ENCODE data around the gene EIF4EBP3.

EIF4EBP3 gene

DNA sequence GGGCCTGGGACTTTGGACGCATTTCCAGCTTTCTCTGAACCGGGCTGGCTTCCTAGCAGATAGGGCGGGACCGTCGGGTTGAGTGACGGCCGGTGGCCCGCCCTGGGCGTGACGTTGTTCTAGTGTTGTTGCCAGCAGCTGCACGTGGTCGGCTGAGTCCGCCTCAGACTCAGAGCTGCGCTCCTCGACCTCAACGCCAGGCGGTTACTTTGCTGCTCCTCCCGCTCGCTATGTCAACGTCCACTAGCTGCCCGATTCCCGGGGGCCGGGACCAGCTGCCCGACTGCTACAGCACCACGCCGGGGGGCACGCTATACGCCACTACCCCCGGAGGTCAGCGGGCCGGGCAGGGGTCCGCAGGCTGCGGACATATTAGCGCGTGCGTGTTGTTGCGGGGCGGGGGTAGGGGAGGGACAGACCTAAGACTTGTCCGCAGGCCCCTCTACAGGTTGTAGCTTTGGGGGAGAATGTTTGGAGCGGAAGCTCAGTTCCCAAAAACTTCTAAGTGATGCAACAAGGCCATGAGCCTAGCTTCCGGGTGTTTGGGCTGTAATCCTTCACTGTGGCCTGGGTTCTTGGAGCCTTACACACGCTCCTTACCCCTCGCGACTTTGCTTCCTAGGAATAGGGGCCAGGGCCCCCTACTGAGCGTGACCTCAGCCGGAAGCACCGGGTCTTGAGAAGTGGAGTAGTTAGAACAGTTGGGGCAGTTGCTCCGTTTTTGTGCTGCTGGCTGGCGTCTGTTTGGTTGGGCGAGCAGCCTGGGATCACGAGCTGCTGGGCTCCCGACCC is at the start of gene EIF4EBP3:
EIF4EBP3 (plus strand) TSS at position 155 of the 792 bp plus-strand sequence; CDS start at position 231, 76 bp downstream.
- peak; percentile 77 for DNase-seq

DNA sequence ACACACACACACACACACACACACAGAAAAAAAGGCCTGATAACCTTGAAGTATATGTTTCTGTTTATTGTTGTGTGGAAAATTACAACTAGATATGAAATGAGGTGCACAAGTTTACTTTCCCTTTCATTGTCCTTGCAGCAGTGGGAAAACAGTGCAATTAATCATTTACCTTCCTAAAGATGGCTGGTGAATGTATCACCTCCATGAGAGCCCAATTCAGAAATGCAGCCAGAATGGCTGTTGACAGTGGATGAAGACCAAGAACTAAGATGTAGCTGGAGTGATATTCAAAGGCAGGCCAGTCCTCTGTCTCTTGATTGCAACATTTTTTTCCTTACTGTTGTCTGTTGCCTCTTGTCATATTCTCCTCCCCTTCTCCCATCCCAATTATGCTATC is 49.6 kb upstream of the EIF4EBP3 start:
- DNase-seq = no peak

DNA sequence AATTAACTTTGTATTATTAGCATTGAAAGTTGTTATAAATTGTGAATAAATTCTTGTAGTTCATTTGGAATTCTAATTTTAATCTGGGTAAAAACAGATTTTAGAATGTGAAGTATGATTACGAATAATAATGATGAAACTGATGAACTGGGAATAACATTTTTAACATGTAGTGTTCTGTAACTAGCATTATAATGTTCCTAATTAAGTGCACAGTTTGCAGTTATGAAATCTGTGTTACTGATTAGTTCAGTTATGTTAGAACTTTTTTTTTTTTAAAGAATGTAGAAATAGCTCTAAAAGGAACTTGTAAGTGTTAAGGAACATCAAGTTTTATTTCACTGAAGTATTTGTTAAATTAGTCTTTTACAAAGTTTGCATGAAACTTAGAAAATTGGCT is 48.9 kb upstream of the EIF4EBP3 start:
- DNase-seq = no peak

DNA sequence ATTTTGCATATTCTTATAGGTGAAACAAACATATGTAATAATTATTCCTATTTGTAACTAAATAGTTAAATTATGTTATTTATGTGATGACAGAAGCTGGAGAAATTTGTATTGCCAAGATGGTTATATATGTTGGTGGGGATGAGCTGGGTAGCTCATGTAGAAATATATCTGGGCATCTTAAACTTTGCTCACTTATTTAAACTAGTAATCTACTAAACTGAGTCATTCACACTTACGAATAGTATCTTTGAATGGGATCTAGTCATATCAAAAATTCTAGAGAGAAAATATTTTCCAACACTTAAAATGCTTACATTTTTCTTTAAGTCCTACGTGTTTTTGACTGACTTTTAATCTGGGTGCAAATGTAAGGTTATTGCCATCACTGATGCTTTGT is 44.6 kb upstream of the EIF4EBP3 start:
- no peak for DNase-seq

DNA sequence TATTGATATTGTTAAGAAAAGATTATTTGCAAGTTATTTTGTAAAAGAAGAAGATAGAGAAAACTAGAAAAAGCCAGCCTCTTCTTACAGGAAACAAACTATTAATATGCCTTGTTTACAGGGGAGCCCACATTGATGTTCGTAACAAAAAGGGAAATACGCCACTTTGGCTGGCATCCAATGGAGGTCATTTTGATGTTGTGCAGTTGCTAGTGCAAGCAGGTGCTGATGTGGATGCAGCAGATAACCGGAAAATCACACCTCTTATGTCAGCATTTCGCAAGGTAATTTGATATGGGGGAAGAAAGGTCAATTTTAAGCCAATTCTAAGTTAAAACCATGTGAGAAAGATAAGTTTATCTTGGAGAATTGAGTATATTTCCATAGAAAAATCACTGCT is 37.6 kb upstream of the EIF4EBP3 start:
- DNase-seq = no peak

DNA sequence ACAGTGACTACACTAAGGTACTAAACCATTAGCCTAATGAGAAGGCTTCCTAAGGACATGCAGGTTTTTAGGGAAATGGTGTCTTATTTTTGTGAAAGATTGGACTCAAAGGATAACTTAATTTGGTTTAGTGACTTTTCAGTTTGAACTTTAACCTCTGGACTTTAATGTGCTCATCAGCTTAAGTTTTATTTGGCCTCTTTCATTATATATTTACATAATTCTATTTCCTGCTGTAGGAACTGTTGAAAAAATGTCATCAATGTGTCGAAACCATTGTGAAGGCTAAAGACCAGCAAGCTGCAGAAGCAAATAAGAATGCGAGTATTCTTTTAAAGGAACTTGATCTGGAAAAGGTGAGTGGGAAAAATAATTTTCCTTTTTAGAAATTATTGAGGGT is 34.3 kb upstream of the EIF4EBP3 start:
- no peak for DNase-seq

DNA sequence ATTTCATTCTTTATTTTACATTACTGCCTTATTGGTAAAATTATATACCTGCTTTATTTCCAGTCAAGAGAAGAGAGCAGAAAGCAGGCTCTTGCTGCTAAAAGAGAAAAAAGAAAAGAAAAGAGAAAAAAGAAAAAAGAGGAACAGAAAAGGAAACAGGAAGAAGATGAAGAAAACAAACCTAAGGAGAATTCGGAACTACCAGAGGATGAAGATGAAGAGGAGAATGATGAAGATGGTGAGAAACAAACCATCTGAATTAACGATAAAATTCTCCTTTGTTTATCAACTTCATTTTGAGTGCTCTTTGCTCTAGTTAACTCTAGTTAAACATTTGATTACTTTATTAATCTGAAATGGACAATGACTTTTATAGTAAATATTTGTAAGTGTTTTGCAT is 23.5 kb upstream of the EIF4EBP3 start:
- no peak for DNase-seq

DNA sequence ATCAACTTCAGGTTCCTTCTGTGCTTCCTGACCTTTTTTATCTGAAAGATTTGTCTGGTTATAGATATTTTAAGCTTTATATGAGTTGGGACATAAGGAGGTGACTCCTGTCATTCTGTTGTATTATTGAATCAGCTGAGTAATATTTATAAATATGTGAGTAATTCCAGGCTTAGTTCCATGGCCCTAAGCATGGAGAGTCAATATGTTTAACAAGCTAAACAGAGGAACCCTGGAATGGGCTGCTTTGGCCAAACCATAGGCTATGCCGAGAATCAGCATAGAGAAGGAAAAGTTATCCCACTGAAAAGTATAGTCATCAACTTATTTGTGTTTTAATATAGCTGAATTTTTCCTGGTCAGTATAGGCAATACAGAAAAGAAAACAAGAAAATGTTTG is 7.2 kb upstream of the EIF4EBP3 start:
- no peak for DNase-seq

DNA sequence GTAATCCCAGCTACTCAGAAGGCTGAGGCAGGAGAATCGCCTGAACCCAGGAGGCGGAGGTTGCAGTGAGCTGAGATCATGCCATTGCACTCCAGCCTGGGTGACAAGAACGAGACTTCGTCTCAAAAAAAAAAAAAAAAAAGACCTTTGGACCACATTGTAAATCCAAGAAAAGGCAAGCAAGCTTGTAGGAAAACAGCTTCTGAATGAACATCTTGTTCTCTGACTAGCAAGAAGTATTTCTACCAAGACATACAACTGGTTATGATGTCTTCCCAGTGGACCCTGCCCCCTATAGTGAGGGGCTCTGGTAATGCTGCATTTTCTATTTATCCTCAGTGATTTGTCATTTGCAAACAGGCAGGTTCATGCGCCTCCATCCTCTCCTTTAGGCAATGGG is 4.5 kb upstream of the EIF4EBP3 start:
- no peak for DNase-seq

DNA sequence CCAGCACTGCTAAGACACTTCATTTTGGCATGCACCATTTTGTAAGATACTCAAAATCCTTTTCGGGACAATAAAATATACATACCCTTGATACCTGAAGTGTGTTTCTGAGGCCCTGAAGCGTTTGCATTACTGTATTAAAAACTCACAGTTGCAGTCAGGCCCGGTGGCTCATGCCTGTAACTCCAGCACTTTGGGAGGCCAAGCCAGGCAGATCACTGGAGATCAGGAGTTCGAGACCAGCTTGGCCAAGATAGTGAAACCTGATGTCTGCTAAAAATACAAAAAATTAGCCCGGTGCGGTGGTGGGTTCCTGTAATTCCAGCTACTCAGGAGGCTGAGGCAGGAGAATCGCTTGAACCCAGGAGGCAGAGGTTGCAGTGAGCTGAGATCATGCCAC is 2.5 kb upstream of the EIF4EBP3 start:
- DNase-seq = no peak

DNA sequence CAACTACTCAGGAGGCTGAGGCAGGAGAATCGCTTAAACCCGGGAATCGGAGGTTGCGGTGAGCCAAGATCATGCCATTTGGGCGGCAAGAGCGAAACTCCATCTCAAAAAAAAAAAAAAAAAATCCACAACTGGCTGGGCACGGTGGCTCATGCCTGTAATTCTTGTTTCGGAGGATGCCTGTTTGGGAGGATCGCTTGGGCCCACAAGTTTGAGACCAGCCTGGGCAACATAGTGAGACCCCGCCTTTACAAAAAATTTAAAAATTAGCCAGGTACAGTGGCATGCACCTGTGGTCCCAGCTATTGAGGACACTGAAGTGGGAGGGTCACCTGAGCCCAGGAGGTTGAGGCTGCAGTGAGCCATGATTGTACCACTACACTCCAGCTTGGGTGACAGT is 1.9 kb upstream of the EIF4EBP3 start:
- DNase-seq = no peak

DNA sequence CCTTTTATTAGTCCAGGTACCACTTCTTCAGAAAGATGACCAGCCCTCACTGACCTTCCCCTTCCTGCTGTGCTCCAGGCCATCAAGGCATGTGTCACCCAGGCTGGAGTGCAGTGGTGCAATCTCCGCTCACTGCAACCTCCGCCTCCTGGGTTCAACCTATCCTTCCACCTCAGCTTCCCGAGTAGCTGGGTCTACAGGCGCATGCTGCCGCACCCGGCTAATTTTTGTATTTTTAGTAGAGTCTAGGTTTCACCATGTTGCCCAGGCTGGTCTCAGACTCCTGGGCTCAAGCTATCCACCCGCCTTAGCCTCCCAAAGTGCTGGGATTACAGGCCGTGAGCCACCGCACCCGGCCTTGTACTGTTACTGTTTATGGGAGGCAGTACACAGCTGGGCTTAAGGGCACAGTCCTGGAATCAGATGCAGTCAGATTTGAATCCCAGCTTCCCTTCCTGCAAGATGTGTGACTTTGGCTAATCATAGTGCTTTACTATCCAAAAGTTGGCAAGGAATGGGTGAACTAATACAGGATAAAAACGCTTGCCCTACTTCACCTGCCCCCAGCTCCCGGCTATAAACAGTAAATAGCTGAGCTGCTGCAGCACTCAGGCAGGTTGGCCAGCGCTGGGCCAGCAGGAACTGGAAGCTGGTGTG is 483 bp upstream of the EIF4EBP3 start:
- DNase-seq = no peak

DNA sequence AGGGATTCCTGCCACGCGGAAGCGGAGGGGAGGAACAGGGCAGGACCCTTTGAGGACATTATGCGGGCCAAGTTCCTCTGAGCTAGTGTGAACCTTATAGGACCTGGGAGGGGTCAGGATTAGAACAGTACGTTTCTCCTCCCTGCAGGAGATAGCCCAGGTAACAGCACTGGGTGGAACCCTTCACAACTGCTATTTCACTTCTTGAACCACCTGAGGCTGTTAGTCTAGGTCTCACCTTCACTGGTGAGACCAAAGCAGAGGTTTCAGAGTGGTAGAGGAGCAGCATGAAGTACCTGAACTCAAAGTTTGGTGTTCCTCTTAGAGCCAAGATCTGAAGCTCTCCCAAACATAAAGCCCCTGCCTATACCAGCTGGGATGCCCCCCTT is 832 bp downstream of the EIF4EBP3 start:
- DNase-seq = no peak

DNA sequence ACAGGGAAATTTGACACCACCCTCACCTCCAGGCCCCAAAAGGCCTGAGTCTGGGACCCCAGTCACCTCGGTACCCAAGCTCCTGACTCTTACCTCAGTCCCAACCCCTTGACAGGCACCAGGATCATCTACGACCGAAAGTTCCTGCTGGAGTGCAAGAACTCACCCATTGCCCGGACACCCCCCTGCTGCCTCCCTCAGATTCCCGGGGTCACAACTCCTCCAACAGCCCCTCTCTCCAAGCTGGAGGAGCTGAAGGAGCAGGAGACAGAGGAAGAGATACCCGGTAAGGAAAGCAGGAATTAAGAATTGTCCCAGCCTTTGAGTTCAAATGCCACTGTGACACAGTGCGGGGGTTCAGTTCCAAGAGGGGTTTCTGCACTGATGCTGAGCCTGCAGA is 1.3 kb downstream of the EIF4EBP3 start:
- DNase-seq = no peak

DNA sequence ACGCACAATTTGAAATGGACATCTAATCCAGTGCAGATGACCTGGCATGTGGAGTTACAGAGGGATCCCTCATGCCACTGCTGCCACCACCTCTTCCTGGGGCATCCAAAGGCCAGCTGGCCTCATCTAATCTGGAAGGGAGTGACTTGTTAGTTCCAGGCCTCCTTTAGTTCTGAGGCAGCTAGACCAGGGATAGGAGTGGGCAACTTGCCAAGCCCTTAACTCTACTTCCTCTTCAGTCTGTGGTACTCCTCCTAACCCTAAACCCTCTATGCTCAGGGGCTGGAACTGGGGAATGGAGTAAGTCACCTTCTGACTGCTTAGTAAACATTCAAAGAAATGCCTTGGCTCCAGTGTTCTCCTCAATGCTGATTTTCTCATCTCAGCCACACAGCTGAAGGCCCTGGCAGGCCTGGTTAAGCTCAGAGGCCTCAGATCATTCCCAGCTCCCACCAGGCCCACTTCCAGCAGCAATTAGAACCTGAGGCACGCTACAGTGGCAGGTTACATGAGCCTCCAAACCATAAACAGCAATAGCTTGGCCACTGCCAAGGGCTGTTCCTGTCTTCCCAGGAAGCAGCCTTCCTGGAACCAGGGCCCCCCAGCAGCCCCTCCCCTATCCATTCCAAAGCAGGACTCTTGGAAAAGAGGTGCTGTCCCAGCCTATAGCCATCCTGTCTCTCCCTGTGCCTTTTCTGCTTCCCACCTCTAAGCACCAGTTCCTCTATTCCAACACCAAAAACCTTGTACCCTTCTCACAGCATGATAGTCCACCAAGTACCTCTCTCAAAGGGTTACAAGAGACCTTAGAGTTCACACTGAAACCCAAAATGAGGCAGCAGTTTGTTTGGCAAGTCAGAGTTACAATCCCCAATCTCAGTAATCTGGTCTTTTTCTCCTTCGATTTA is 2.0 kb downstream of the EIF4EBP3 start:
- no peak for DNase-seq

DNA sequence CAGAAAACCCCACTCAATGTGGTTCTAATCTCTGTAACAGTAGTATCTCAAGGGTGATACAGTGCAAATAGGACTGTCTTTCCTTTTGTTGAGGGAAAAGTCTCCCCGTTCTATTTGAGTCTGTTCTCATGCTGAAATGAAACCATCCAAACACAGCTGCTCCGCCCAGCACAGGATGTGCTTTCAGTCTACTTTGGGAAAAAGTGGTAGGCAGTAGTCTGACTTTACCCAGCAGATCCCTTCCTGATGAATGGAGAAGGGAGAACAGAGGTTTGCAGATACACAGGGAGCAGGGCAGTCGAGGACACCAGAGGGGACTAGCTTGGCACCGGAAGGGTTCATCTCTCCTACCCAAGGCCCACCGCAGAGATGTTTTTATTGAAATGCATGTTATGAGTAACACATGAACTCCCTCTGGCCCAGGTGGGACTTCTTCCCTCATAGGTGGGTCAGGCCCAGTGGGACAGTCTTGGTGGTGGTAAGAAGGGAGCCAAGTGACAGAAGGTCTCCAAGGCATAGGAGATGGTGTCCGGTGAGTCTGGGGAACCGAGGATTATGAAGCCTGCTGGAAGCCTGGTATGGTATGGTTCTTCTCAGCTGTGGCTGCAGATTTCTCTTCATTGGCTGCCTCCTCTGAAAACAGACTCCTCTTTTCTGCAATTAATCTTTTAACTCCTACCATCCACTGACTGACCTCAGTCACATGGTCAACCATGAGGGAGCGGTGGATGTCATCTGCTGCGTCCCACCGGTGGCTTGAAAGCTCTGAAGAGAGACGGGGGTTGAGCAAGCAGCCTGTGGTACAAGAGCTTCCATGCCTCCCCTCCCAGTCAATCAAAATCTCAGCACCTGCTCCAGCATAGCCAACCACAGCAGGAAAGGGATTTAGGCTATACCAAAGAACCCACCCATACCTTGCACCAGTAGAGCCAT is 3.0 kb downstream of the EIF4EBP3 start:
- no peak for DNase-seq

DNA sequence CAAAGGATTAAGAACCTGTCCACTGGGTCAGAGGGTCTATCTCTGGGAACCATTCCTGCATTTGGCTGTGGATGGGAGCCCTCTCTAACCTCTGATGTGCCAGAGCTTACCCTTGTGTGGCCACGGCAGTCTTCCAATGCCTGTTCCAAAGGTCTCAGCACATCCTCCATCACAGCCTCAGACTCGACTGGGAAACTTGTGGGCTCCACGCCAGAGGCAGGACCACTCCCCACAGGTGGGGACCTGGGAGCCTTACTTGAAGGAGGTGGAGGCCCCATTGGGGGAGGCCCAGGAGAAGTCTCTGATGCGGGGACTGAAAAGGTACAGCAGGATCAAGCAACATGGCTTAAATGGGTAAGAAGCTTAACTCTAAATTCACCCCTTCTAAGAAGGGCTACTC is 4.4 kb downstream of the EIF4EBP3 start:
- no peak for DNase-seq

DNA sequence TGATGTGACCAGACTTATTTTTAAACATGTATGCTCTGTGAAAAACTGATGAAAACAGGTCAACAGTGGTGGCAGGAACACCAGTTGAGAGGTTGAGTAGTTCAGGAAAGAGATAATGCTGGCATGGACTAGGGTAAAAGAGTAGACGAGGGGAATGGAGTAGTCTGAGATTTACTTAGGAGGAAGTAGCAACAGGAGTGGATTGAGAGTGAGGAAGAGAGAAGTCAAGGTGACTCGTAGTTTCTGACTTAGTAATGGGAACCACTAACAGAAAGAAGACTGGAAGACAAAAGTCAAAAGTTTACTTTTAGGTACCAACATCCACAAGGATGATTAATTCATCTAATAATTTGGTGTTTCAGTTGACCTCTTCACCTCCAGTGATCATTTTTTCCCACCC is 6.2 kb downstream of the EIF4EBP3 start:
- DNase-seq = no peak

DNA sequence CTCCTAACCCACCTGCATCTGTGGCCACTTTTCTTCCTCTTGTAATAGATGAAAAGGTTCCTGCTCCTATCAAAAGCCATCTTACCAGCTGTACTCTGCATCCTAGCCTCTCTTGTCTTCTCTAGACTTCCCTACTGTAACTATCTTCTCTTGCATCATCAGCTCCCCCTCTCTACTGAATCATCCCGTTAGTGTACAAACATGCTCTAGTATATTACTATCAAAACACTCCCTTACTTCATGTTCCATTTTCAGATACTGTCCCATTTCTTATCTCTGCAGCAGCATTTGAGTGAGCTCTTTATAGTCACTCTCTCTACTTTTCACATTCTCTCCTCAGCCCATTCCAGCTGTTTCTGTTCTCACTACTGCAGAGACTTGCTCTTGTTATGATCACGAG is 7.0 kb downstream of the EIF4EBP3 start:
- no peak for DNase-seq

DNA sequence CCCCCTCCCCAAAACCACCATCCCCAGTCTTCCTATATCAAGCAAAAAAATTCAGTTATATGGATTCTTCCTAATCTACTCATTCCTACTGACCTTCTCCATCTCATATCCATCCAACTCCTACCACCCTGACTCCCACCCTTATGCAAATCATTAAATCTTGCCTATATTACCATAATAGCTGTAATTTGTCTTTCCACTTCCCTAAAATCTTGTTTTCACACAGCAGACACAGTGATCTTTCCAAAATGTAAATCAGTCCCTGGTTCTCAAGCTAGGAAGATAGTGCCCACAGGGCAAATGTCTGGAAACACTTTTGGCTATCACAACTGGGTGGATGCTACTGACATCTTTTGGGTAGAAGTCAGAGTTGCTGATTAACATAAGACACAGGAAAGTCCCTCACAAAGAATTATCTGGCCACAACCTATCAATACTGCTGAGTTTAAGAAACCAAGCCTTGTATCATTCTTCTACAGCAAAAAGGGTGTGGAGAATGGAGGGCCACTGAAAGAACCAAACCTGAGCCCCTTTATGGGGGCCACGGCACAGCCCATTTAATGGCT is 8.4 kb downstream of the EIF4EBP3 start:
- DNase-seq = no peak

DNA sequence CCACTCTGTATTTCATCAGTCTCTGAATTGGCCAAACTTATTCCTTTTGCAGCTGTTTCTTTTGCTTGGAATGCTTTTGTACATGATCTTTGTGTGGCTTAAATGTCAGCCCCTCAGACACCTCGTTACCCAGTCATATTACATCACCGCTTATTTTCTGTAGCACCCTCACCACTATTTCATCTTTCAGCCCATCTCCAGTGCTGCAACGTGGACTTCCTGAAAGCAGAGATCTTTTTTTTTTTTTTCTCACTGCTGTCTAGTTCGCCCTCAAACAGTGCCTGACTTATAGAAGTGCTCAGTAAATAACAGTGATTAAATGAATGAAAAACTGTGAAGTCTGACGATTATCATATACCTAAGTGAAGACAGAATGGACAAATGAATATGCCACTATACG is 9.0 kb downstream of the EIF4EBP3 start:
- no peak for DNase-seq

DNA sequence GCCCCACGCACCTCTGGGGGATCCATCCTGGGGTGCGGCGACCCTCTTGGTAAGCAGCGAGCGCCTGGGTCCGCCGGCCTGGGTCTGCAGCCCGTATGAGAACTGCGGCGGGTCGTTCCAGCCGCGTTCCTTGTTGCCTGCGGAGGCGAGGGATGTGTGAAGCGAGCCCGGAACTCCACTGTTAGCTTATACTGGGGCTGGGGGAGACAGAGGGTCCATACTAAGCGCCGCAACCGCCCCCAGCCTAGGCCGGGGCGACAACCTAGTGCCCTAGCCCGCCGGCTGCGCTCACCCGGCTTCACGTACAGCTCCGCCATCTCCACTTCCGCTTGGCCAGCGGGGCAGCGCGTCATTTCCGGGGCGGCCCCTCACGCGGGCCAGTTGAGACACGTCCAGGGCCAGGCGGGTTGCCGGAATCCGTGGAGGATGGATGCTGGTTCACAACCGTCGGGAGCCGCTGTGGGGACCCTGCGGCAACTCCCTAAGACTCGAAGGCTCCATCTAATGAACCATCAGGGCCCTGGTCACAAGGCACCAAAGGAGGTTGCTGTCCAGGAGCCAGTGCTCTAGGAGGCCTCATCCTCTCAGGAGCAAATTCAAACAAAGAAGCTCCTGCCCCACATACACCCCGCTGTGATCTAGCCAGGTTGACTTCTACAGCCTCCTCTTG is 9.8 kb downstream of the EIF4EBP3 start, which contains the start of gene SRA1:
SRA1 (minus strand) TSS at position 338 of the 670 bp plus-strand sequence; CDS start at position 317, 21 bp downstream.
- DNase-seq = peak; percentile 82
